ENCODE results near the gene RPS6KB1.
"Not testable (repeated sequence)": the region's sequence is repeated elsewhere in the genome, so short reads cannot be mapped to it uniquely, and the experiment has no call there.

The RPS6KB1 gene

DNA sequence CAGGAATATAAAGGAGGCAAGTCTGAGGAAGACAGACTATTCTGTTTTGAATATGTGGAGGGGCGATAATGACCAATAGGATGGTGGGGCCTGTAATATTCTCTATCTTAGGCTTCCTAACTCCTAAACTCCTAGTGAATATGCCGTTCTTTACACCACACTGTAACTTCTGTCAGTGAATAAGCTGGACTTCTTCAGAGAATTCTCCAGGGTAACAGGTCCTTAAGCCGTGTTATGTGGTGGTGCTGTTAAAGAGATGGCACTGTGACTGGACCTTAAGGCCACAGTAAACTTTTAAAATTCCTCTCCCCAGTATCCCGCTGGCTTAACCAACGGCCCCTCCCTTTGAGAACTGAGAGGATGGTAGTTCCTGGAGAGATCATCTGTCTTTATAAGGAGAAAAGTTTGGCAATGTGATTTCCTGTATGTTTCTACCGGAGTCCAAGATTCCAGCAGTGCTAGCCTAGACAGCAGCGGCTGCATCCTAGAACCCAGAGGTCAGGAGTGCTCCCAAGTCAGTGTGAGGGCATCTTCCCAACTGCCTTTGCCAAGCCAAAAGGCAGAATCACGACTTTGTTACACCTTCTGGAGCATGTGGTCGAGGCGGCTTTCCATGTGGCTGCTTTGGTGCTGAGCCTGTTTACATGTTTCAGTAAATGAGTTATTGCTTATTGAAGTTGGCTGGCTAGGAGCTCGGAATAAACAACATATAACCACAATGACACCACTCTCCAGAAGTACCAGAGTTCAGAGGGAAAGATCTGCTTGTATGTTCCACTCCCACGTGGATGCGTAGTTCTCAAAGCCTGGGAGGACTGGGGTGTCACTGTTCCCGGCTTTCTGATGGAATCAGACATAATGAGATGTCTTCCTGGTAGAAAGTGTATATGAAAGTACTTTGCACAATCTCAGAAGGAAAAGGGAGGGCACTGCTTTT, 41.2 kb upstream of the RPS6KB1 start:
- TF ChIP-seq, protein P1, sequence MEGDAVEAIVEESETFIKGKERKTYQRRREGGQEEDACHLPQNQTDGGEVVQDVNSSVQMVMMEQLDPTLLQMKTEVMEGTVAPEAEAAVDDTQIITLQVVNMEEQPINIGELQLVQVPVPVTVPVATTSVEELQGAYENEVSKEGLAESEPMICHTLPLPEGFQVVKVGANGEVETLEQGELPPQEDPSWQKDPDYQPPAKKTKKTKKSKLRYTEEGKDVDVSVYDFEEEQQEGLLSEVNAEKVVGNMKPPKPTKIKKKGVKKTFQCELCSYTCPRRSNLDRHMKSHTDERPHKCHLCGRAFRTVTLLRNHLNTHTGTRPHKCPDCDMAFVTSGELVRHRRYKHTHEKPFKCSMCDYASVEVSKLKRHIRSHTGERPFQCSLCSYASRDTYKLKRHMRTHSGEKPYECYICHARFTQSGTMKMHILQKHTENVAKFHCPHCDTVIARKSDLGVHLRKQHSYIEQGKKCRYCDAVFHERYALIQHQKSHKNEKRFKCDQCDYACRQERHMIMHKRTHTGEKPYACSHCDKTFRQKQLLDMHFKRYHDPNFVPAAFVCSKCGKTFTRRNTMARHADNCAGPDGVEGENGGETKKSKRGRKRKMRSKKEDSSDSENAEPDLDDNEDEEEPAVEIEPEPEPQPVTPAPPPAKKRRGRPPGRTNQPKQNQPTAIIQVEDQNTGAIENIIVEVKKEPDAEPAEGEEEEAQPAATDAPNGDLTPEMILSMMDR (conservative IDR thresholded peaks at IDR 0.05; ENCODE audit: control insufficient read depth, insufficient read depth, low read depth, low read length) = no peak
- peak; percentile 99 for DNase-seq (ENCODE audit: low read depth)
- H3K4me3 ChIP-seq (ENCODE audit: control insufficient read depth, low read depth, low read length) = no peak overlapping the region

DNA sequence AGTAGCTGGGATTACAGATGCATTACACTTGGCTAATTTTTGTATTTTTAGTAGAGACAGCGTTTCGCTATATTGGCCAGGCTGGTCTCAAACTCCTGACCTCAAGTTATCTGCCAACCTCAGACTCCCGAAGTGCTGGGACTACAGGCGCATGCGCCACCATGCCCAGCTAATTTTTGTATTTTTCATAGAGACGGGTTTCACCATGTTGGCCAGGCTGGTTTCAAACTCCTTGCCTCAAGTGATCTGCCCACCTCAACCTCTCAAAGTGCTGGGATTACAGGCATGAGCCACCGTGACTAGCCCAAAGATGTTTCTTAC, 40.1 kb upstream of the RPS6KB1 start:
- DNase-seq (ENCODE audit: low read depth); H3K4me3 ChIP-seq (ENCODE audit: control insufficient read depth, low read depth, low read length): not testable (repeated sequence)

DNA sequence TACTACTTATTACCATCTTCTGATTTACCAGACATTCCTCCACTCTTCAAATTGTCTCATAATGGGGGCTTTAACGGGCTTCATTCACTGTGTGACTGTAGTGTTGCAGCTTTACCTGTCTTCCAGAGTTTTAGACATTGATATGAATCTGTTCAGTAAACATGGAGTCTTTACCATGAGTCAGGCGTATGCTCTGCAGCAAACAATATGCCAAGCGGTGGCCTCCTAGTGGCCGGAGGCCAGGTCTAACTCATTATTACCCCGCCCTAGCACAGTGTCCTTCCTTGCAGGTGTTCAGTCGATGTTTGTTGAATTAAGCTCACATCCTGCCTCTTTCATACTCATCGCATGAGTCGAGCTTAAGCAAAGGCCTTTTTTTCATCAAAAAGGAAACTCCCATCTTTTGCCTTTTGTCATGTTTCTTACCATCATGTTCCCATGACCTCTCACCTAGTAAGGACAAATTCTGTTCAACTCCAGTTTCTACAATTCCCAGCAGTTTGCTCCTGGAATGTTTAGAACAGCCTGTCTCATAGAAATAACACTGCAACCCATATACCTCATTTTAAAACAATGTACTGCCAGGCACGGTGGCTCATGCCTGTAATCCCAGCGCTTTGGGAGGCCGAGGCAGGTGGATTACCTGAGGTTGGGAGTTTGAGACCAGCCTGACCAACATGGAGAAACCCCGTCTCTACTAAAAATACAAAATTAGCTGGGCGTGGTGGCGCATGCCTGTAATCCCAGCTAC, 39.6 kb upstream of the RPS6KB1 start:
- DNase-seq (ENCODE audit: low read depth) = peak; percentile 96
- H3K4me3 ChIP-seq (ENCODE audit: control insufficient read depth, low read depth, low read length) = no peak overlapping the region
- TF ChIP-seq, protein P1 (conservative IDR thresholded peaks at IDR 0.05; ENCODE audit: control insufficient read depth, insufficient read depth, low read depth, low read length) = peak; percentile 58

DNA sequence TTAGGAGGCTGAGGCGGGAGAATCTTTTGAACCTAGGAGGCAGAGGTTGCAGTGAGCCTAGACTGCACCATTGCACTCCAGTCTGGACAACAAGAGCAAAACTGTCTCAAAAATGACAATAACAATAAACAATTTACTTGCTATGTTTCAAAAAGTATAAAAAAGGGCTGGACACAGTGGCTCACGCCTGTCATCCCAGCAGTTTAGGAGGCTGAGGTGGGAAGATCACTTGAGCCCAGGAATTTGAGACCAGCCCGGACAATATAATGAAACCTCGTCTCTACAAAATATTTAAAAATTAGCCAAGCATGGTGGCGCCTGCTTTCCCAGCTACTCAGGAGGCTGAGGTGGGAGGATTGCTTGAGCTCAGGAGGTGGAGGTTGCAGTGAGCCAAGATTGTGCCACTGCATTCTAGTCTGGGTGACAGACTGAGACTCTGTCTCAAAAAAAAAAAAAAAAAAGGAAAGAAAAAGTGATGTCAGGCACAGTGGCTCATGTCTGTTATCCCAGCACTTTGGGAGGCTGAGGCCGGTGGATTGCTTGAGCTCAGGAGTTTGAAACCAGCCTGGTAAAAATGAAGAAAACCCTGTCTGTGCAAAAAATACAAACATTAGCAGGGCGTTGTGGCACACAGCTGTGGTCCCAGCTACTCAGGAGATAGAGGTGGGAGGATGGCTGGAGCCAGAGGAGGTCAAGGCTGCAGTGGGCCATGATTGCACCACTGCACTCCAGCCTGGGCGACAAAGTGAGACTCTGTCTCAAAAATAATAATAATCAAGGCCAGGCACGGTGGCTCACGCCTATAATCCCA, 38.8 kb upstream of the RPS6KB1 start:
- not testable (repeated sequence) for DNase-seq (ENCODE audit: low read depth)

DNA sequence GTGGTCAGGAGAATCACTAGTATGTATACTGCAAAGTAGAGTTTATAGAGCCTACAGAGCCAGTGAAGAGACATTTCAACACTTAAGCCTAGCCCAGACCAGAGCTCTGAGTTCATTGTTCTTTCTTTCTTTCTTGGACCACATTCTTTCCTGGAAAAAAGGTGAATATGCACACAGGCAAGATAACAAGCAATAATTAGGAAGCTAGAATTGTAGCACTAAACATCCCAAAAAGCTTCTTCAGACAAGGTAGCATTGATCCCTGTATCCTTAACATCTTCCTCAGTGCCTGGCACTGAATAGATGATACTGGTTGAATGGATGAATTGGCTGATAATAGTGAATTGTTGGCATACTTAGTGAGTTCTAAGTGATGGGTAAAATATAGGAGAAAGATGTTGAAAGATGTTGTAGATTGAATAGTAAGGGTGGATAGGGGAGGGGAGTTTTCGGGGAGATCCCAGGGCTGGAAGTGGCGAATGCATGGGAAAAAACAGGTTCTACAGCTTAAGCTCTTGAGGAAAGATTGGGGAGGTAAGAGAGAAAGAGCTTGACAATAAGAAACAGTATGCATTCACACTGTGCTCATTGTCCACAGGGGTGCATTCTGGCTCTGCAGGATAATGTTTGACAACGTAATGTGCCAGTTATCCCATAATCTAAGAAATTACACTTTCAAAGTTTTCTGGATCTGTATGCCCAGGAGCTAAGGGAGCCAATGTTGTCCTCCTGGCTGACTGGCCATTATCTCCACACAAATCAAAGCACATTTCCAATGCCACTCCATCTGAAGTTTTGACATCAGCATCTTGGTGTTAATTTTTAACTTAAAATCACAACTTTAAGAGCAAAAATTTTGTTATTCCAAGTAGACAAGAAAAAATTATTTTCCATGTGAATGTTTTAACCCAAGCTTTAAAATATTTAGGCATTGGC, 35.8 kb upstream of the RPS6KB1 start:
- no peak for DNase-seq (ENCODE audit: low read depth)
- TF ChIP-seq, protein P1 (conservative IDR thresholded peaks at IDR 0.05; ENCODE audit: control insufficient read depth, insufficient read depth, low read depth, low read length) = no peak
- H3K4me3 ChIP-seq (ENCODE audit: control insufficient read depth, low read depth, low read length) = no peak overlapping the region

More for the DNA sequence above, 38.8 kb upstream of the RPS6KB1 start:
- H3K4me3 ChIP-seq (ENCODE audit: control insufficient read depth, low read depth, low read length) = not testable (repeated sequence)

DNA sequence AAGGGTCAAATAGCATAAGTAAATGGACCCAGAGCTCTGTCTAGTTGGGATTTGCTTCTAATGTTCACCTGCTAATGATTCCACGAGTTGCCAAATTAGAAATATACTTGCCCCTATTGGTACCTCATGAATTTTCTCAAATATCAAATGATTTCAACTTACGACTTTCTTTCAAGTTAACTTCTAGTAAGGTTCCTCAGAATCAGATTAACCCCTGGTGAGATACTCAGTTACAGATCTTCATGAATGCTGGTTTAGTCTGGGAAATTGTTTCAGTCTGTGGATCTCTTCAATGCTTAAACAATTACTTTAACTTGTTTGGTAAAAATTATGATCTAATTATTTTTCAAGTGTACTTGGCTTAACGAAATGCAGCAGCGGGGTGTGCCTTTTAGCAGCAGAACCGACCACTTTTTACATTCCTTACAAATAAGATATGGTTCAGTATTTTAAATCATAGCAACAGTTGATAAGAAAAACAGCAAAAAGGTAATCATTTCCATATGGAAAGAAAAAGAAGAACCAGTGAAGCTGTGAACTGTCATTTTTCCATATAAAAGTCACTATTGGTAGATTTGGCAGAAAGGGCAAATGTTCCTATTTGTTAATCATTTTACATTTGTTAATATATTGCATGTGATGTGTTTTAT, 34.6 kb upstream of the RPS6KB1 start:
- TF ChIP-seq, protein P1 (conservative IDR thresholded peaks at IDR 0.05; ENCODE audit: control insufficient read depth, insufficient read depth, low read depth, low read length) = no peak
- H3K4me3 ChIP-seq (ENCODE audit: control insufficient read depth, low read depth, low read length) = no peak overlapping the region
- DNase-seq (ENCODE audit: low read depth) = peak; percentile 35

Measured in fibroblast of mammary gland (primary cell).